Measurements from ENCODE around the gene PCED1B.

- TF ChIP-seq, protein P1, sequence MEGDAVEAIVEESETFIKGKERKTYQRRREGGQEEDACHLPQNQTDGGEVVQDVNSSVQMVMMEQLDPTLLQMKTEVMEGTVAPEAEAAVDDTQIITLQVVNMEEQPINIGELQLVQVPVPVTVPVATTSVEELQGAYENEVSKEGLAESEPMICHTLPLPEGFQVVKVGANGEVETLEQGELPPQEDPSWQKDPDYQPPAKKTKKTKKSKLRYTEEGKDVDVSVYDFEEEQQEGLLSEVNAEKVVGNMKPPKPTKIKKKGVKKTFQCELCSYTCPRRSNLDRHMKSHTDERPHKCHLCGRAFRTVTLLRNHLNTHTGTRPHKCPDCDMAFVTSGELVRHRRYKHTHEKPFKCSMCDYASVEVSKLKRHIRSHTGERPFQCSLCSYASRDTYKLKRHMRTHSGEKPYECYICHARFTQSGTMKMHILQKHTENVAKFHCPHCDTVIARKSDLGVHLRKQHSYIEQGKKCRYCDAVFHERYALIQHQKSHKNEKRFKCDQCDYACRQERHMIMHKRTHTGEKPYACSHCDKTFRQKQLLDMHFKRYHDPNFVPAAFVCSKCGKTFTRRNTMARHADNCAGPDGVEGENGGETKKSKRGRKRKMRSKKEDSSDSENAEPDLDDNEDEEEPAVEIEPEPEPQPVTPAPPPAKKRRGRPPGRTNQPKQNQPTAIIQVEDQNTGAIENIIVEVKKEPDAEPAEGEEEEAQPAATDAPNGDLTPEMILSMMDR (tag by site-specific recombination; IDR thresholded peaks at IDR 0.05) = no peak
- no peak for TF ChIP-seq ZNF580 (tag by site-specific recombination; IDR thresholded peaks at IDR 0.05)
- no peak for TF ChIP-seq HOXA7 (CRISPR knock-in tag; IDR thresholded peaks at IDR 0.05; ENCODE audit: borderline replicate concordance)
- TF ChIP-seq KLF17 (tag by site-specific recombination; IDR thresholded peaks at IDR 0.05) = no peak
- TF ChIP-seq, protein P2, sequence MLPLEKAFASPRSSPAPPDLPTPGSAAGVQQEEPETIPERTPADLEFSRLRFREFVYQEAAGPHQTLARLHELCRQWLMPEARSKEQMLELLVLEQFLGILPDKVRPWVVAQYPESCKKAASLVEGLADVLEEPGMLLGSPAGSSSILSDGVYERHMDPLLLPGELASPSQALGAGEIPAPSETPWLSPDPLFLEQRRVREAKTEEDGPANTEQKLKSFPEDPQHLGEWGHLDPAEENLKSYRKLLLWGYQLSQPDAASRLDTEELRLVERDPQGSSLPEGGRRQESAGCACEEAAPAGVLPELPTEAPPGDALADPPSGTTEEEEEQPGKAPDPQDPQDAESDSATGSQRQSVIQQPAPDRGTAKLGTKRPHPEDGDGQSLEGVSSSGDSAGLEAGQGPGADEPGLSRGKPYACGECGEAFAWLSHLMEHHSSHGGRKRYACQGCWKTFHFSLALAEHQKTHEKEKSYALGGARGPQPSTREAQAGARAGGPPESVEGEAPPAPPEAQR (tag by site-specific recombination; IDR thresholded peaks at IDR 0.05) = no peak
- TF ChIP-seq ZNF157 (tag by site-specific recombination; IDR thresholded peaks at IDR 0.05) = no peak
- TF ChIP-seq ZNF561 (tag by site-specific recombination; IDR thresholded peaks at IDR 0.05; ENCODE audit: borderline replicate concordance) = no peak
- TF ChIP-seq, protein P3, sequence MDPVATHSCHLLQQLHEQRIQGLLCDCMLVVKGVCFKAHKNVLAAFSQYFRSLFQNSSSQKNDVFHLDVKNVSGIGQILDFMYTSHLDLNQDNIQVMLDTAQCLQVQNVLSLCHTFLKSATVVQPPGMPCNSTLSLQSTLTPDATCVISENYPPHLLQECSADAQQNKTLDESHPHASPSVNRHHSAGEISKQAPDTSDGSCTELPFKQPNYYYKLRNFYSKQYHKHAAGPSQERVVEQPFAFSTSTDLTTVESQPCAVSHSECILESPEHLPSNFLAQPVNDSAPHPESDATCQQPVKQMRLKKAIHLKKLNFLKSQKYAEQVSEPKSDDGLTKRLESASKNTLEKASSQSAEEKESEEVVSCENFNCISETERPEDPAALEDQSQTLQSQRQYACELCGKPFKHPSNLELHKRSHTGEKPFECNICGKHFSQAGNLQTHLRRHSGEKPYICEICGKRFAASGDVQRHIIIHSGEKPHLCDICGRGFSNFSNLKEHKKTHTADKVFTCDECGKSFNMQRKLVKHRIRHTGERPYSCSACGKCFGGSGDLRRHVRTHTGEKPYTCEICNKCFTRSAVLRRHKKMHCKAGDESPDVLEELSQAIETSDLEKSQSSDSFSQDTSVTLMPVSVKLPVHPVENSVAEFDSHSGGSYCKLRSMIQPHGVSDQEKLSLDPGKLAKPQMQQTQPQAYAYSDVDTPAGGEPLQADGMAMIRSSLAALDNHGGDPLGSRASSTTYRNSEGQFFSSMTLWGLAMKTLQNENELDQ (tag by site-specific recombination; IDR thresholded peaks at IDR 0.05; ENCODE audit: low read depth) = no peak
Observed at GRCh38 chr12:47039079-47039478, 40.3 kb upstream of the PCED1B start.

All from HEK293 (cell line).